CD4-positive, alpha-beta T cell treated with Interferon alpha-2 for 1 hour (primary cell): ENCODE data around the gene TAF11L12.
"Not testable (repeated sequence)": the region's sequence is repeated elsewhere in the genome, so short reads cannot be mapped to it uniquely, and the experiment has no call there.

Experiments used
- DNase-seq, 2 donors: peaks; one replicate each; pipeline ENCODE4 v3.0.0-alpha.2; 2020 to 2022

The TAF11L12 gene

GRCh38 chr5:17610092-17610491, at the start of gene TAF11L12:
Gene TAF11L12, plus strand, starts transcription at chr5:17610392.
- DNase-seq = not testable (repeated sequence)

DNA sequence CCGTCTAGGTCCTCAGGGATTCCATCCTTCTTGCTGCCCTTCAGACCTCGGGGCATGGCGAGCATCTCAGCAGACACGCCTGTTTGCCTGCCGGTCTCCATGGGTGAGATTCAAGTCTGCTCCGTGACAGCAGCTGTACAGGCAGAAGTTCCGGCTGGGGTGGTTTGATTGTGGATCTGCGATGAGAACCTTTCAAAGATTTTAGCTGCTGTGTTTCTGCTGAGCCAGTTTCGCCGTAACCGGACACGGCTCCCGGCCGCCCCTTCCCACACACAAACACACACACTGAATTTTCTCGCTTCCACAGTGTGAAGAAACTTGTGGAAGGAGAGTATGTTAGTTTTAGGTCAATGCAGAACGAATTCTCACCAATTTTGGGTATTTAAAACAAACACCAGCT, 24.5 kb upstream of the TAF11L12 start, which contains the start of gene TAF11L7:
Gene TAF11L7 (minus strand): TSS at position 101 of the 400 bp plus-strand sequence.
- not testable (repeated sequence) for DNase-seq

DNA sequence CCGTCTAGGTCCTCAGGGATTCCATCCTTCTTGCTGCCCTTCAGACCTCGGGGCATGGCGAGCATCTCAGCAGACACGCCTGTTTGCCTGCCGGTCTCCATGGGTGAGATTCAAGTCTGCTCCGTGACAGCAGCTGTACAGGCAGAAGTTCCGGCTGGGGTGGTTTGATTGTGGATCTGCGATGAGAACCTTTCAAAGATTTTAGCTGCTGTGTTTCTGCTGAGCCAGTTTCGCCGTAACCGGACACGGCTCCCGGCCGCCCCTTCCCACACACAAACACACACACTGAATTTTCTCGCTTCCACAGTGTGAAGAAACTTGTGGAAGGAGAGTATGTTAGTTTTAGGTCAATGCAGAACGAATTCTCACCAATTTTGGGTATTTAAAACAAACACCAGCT, 19.3 kb upstream of the TAF11L12 start, which contains the start of gene TAF11L8:
Gene TAF11L8 (minus strand): TSS at position 101 of the 400 bp plus-strand sequence.
- DNase-seq = not testable (repeated sequence)

DNA sequence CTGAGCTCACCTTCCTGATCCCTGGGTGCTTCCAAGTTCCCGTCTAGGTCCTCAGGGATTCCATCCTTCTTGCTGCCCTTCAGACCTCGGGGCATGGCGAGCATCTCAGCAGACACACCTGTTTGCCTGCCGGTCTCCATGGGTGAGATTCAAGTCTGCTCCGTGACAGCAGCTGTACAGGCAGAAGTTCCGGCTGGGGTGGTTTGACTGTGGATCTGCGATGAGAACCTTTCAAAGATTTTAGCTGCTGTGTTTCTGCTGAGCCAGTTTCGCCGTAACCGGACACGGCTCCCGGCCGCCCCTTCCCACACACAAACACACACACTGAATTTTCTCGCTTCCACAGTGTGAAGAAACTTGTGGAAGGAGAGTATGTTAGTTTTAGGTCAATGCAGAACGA, 15.9 kb upstream of the TAF11L12 start, which contains the start of gene TAF11L9:
Gene TAF11L9 (minus strand): TSS at position 140 of the 400 bp plus-strand sequence.
- DNase-seq = not testable (repeated sequence)

GRCh38 chr5:17597728-17598127, 12.5 kb upstream of the TAF11L12 start, which contains the start of gene TAF11L10:
Gene TAF11L10, minus strand, starts transcription at chr5:17597828.
- DNase-seq = not testable (repeated sequence)

GRCh38 chr5:17603880-17604279, 6.3 kb upstream of the TAF11L12 start, which contains the start of gene TAF11L11:
Gene TAF11L11, plus strand, starts transcription at chr5:17604183.
- not testable (repeated sequence) for DNase-seq

- DNase-seq = no peak
Observed at GRCh38 chr5:17604951-17605350, 5.2 kb upstream of the TAF11L12 start.

- DNase-seq = not testable (repeated sequence)
Observed at GRCh38 chr5:17607461-17607860, 2.7 kb upstream of the TAF11L12 start.

DNA sequence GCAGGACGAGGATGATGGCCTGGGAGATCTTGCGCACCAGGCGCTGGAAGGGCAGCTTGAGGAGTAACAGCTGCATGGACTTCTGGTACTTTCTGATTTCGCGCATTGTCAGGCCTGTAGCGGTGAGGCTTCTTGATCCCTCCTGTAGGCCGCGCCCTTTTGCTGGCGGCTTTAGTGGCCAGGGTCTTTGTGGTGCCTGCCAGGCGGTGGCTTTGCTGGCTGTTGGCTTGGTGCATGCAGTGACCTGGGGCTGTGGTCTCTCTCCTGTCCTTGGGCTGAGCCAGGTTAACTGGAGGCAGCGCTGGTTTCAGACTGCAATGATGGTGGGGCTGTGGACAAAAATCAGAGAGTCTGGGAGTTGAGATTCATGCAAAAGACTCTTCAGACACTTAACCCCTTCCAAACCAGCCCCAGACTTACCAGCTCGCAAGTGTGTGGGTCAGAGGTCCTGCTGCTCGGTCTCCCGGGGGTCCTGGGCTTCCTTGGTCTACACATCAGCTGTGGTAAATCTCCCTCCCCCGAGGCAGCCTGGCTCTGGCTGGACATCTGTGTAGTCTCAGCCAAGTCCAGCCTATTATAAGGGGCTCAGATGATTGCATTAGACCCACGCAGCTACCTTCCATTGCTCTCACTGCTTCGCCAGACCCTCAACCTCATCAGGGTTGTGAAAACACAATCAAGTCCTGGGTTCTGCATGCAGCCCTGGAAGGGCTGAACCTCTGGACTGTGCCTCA, 4.8 kb downstream of the TAF11L12 start:
- no peak for DNase-seq

GRCh38 chr5:17619354-17619753, 9.2 kb downstream of the TAF11L12 start:
- no peak for DNase-seq

- no peak for DNase-seq
Observed at GRCh38 chr5:17620627-17621026, 10.4 kb downstream of the TAF11L12 start.

GRCh38 chr5:17625686-17626085, 15.5 kb downstream of the TAF11L12 start:
- no peak for DNase-seq

DNA sequence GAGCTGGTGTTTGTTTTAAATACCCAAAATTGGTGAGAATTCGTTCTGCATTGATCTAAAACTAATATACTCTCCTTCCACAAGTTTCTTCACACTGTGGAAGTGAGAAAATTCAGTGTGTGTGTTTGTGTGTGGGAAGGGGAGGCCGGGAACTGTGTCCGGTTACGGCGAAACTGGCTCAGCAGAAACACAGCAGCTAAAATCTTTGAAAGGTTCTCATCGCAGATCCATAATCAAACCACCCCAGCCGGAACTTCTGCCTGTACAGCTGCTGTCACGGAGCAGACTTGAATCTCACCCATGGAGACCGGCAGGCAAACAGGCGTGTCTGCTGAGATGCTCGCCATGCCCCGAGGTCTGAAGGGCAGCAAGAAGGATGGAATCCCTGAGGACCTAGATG, 21.6 kb downstream of the TAF11L12 start, which contains the start of gene TAF11L13:
Gene TAF11L13 (plus strand): TSS at position 301 of the 400 bp plus-strand sequence.
- not testable (repeated sequence) for DNase-seq

- no peak for DNase-seq
Observed at GRCh38 chr5:17634160-17634559, 24.0 kb downstream of the TAF11L12 start, which contains the start of gene TAF11L14. Gene TAF11L14, plus strand, starts transcription at chr5:17634460.

GRCh38 chr5:17649232-17649631, 39.0 kb downstream of the TAF11L12 start:
- DNase-seq = not testable (repeated sequence)

DNA sequence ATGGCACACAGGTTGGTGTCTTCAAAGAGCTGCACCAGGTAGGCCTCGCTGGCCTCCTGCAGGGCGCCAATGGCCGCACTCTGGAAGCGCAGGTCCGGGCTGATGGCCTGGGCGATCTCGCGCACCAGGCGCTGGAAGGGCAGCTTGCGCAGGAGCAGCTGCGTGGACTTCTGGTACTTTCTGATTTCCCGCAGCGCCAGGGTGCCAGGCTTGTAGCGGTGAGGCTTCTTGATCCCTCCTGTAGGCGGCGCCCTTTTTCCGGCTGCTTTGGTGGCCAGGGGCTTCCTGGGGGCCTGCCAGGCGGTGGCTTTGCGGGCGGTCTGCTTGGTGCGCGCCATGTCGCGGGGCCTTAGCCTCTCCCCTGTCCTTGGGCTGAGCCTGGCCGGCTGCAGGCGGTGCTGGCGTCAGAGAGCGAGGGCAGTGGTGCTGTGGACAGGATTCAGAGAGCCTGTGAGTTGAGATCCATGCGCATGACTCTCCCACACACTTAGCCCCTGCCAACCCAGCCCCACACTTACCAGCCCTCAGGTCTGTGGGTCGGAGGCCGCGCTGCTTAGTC, 45.1 kb downstream of the TAF11L12 start:
- DNase-seq = not testable (repeated sequence)

GRCh38 chr5:17655921-17656320, 45.7 kb downstream of the TAF11L12 start:
- no peak for DNase-seq
